HG02588 (cell line): ENCODE data around the gene SEMA3D.

Experiments
- ATAC-seq: cut with Tn5 transposase; IDR thresholded peaks from one replicate; pipeline ENCODE4 v1.9.1; 2021; ENCODE audit warnings: mild to moderate bottlenecking, moderate library complexity; ENCODE audit not compliant: unreplicated experiment

The SEMA3D gene

GRCh38 chr7:85039196-85039923 lies 147.5 kb downstream of the SEMA3D start:
- ATAC-seq, result peak; percentile 71

- ATAC-seq, result no peak
Observed at GRCh38 chr7:85038466-85038865, 148.4 kb downstream of the SEMA3D start.

- no peak for ATAC-seq
Observed at GRCh38 chr7:85033263-85033662, 153.6 kb downstream of the SEMA3D start.

- ATAC-seq, result no peak
Observed at GRCh38 chr7:85031475-85031874, 155.4 kb downstream of the SEMA3D start.

- no peak for ATAC-seq
Observed at GRCh38 chr7:85030893-85031292, 156.0 kb downstream of the SEMA3D start.

GRCh38 chr7:85025312-85025756 lies 161.5 kb downstream of the SEMA3D start:
- ATAC-seq, result peak; percentile 73

- no peak for ATAC-seq
Observed at GRCh38 chr7:85023916-85024315, 162.9 kb downstream of the SEMA3D start.

GRCh38 chr7:85023066-85023712 lies 163.7 kb downstream of the SEMA3D start:
- ATAC-seq, result no peak

GRCh38 chr7:85022064-85022697 lies 164.7 kb downstream of the SEMA3D start:
- ATAC-seq, result no peak

- no peak for ATAC-seq
Observed at GRCh38 chr7:85021101-85021704, 165.7 kb downstream of the SEMA3D start.

GRCh38 chr7:85019778-85020177 lies 167.1 kb downstream of the SEMA3D start:
- ATAC-seq, result no peak

GRCh38 chr7:85019176-85019575 lies 167.7 kb downstream of the SEMA3D start:
- ATAC-seq, result no peak

GRCh38 chr7:85018498-85018897 lies 168.4 kb downstream of the SEMA3D start:
- ATAC-seq, result no peak

- no peak for ATAC-seq
Observed at GRCh38 chr7:85016286-85016685, 170.6 kb downstream of the SEMA3D start.

- ATAC-seq, result no peak
Observed at GRCh38 chr7:85014936-85015660, 171.8 kb downstream of the SEMA3D start.

GRCh38 chr7:85011127-85011526 lies 175.7 kb downstream of the SEMA3D start:
- no peak for ATAC-seq

- ATAC-seq, result no peak
Observed at GRCh38 chr7:85010306-85010705, 176.6 kb downstream of the SEMA3D start.

GRCh38 chr7:85006754-85007153 lies 180.1 kb downstream of the SEMA3D start:
- no peak for ATAC-seq

- ATAC-seq, result no peak
Observed at GRCh38 chr7:85004402-85004801, 182.5 kb downstream of the SEMA3D start.

- no peak for ATAC-seq
Observed at GRCh38 chr7:85001495-85002345, 185.1 kb downstream of the SEMA3D start.
